H1 (cell line): Measurements from ENCODE around the gene ARHGAP5. TPM values are rescaled to one million over a fixed set of nuclear protein-coding genes. Genes with fewer than 3 reads are reported as not detected.

Experiments used
- CTCF ChIA-PET: fragments of 300-600 bp; sonication (Branson Sonifier 250); formaldehyde crosslinking; loops from one replicate; lab custom pipeline; 2021; ENCODE audit not compliant: partially characterized antibody; lab: Charles Lee
- POLR2A ChIA-PET: fragments of 300-600 bp; sonication (Branson Sonifier 250); formaldehyde crosslinking; loops from one replicate; lab custom pipeline; 2021; ENCODE audit warnings: inconsistent platforms; ENCODE audit not compliant: partially characterized antibody; lab: Charles Lee
- DNase-seq, 2 experiments: peaks; one replicate each; pipeline versions ENCODE4 v3.0.0 to v3.0.0-alpha.2; 2010 to 2022; ENCODE audit warnings: low spot score in 2 of 2, low read depth in 1 of 2, mixed read lengths in 1 of 2
- FAIRE-seq: peaks from 2 replicates; lab custom pipeline; 2011; peaks lifted over from hg19 to GRCh38; lab: Jason Lieb, UNC
- H2AFZ ChIP-seq: 2 replicates; pipeline ENCODE4 v1.8.1; 2012; ENCODE audit warnings: low read length, inconsistent platforms
- H2AK5ac ChIP-seq: 2 replicates; pipeline ENCODE4 v1.6.1; 2013; ENCODE audit warnings: low read depth, low read length
- H2BK120ac ChIP-seq: replicated peaks from 2 replicates; pipeline ENCODE3; 2013; ENCODE audit warnings: low read depth, low read length, inconsistent platforms
- H2BK12ac ChIP-seq: 2 replicates; pipeline ENCODE4 v1.6.1; 2013; ENCODE audit warnings: low read depth, low read length
- H2BK15ac ChIP-seq: 2 replicates; pipeline ENCODE4 v1.6.1; 2013; ENCODE audit warnings: low read length
- H2BK20ac ChIP-seq: 2 replicates; pipeline ENCODE4 v1.6.1; 2013; ENCODE audit warnings: low read length
- H2BK5ac ChIP-seq: 2 replicates; pipeline ENCODE4 v1.6.1; 2013; ENCODE audit warnings: low read depth, low read length
- H3K14ac ChIP-seq: 2 replicates; pipeline ENCODE4 v1.6.1; 2013; ENCODE audit warnings: inconsistent platforms; ENCODE audit not compliant: insufficient read length
- H3K18ac ChIP-seq: 2 replicates; pipeline ENCODE4 v1.6.1; 2013; ENCODE audit warnings: low read length; ENCODE audit errors: extremely low read depth
- H3K23ac ChIP-seq: 2 replicates; pipeline ENCODE4 v1.6.1; 2013; ENCODE audit warnings: inconsistent platforms; ENCODE audit not compliant: insufficient read length
- H3K23me2 ChIP-seq: 2 replicates; pipeline ENCODE4 v1.6.1; 2013; ENCODE audit warnings: low read depth, low read length
- H3K27ac ChIP-seq: 2 replicates; pipeline ENCODE4 v1.6.1; 2011; ENCODE audit warnings: low read depth, low read length, inconsistent platforms
- H3K27me3 ChIP-seq, 4 experiments: replicated peaks in 1 of 4; 1 replicate in 1 of 4; 2 replicates in 3 of 4; pipeline versions ENCODE4 v1.6.1 to v1.8.1; 2011 to 2013; ENCODE audit warnings: low read length in 3 of 4, mild to moderate bottlenecking in 3 of 4, inconsistent platforms in 2 of 4, mixed read lengths in 2 of 4, moderate library complexity in 1 of 4; ENCODE audit not compliant: control insufficient read depth in 3 of 4, insufficient read depth in 3 of 4; ENCODE audit errors: extremely low read depth in 1 of 4
- H3K36me3 ChIP-seq, 4 experiments: 2 replicates each; pipeline versions ENCODE4 v1.6.1 to v1.8.1; 2011 to 2013; ENCODE audit warnings: mild to moderate bottlenecking in 4 of 4, low read length in 3 of 4, moderate library complexity in 2 of 4, control low read depth in 1 of 4, inconsistent platforms in 1 of 4; ENCODE audit not compliant: insufficient read depth in 4 of 4, control insufficient read depth in 2 of 4
- H3K4ac ChIP-seq: replicated peaks from 2 replicates; pipeline ENCODE3; 2013; ENCODE audit warnings: low read length, low read depth, mixed read lengths, inconsistent platforms; ENCODE audit not compliant: insufficient read length
- H3K4me1 ChIP-seq, 4 experiments: replicated peaks in 1 of 4; 1 replicate in 1 of 4; 2 replicates in 3 of 4; pipeline versions ENCODE4 v1.6.1 to v1.8.1; 2011 to 2013; ENCODE audit warnings: low read length in 3 of 4, inconsistent platforms in 2 of 4, mixed read lengths in 1 of 4; ENCODE audit not compliant: insufficient read depth in 4 of 4, control insufficient read depth in 3 of 4
- H3K4me2 ChIP-seq, 2 experiments: 2 replicates each; pipeline versions ENCODE4 v1.6.1 to v1.8.1; 2011 to 2013; ENCODE audit warnings: low read depth in 2 of 2, low read length in 2 of 2, control low read depth in 1 of 2, inconsistent platforms in 1 of 2, mild to moderate bottlenecking in 1 of 2; ENCODE audit not compliant: insufficient read depth in 1 of 2
- H3K4me3 ChIP-seq, 4 experiments: fragments of 200-600, 300-600 bp in 1 of 4; sonication (generic), shearing (Covaris generic), sonication (Bioruptor Twin) in 1 of 4; 2 replicates each; pipeline versions ENCODE4 v1.5.1 to v1.8.1; 2011 to 2016; ENCODE audit warnings: low read length in 4 of 4, low read depth in 3 of 4, control low read depth in 2 of 4, inconsistent platforms in 2 of 4, mild to moderate bottlenecking in 2 of 4, mixed read lengths in 1 of 4, moderate library complexity in 1 of 4; ENCODE audit not compliant: insufficient read depth in 2 of 4; ENCODE audit errors: extremely low read depth in 1 of 4
- H3K56ac ChIP-seq: replicated peaks from 2 replicates; pipeline ENCODE3; 2013; ENCODE audit warnings: low read depth, mild to moderate bottlenecking, mixed read lengths, low read length, inconsistent platforms; ENCODE audit not compliant: insufficient read length
- H3K79me1 ChIP-seq: 2 replicates; pipeline ENCODE4 v1.6.1; 2013; ENCODE audit warnings: low read depth, low read length, control low read depth
- H3K79me2 ChIP-seq, 2 experiments: 2 replicates each; pipeline versions ENCODE4 v1.6.1 to v1.8.1; 2012 to 2013; ENCODE audit warnings: low read length in 2 of 2, mild to moderate bottlenecking in 2 of 2, inconsistent platforms in 1 of 2; ENCODE audit not compliant: insufficient read depth in 2 of 2, control insufficient read depth in 1 of 2
- H3K9ac ChIP-seq, 4 experiments: replicated peaks in 1 of 4; 1 replicate in 1 of 4; 2 replicates in 3 of 4; pipeline versions ENCODE4 v1.6.1 to v1.8.1; 2011 to 2013; ENCODE audit warnings: low read depth in 3 of 4, low read length in 3 of 4, control low read depth in 2 of 4, mild to moderate bottlenecking in 2 of 4, moderate library complexity in 2 of 4, inconsistent platforms in 1 of 4; ENCODE audit errors: extremely low read depth in 1 of 4
- H3K9me3 ChIP-seq, 2 experiments: 2 replicates each; pipeline versions ENCODE4 v1.6.1 to v1.8.1; 2012 to 2013; ENCODE audit warnings: mild to moderate bottlenecking in 2 of 2, moderate library complexity in 2 of 2, control low read depth in 1 of 2, inconsistent platforms in 1 of 2, low read depth in 1 of 2, low read length in 1 of 2, mixed read lengths in 1 of 2; ENCODE audit not compliant: insufficient read depth in 2 of 2
- H4K20me1 ChIP-seq, 2 experiments: replicated peaks in 1 of 2; 2 replicates each; pipeline versions ENCODE3 to v1.8.1; 2011 to 2013; ENCODE audit warnings: inconsistent platforms in 2 of 2, low read length in 2 of 2, mild to moderate bottlenecking in 1 of 2; ENCODE audit not compliant: insufficient read depth in 2 of 2, control insufficient read depth in 1 of 2
- H4K5ac ChIP-seq: 2 replicates; pipeline ENCODE4 v1.6.1; 2013; ENCODE audit warnings: low read length, low read depth, mixed read lengths, inconsistent platforms; ENCODE audit not compliant: insufficient read length
- H4K8ac ChIP-seq: 2 replicates; pipeline ENCODE4 v1.8.0; 2013; ENCODE audit warnings: mild to moderate bottlenecking, moderate library complexity, low read length, inconsistent platforms; ENCODE audit not compliant: insufficient read depth; ENCODE audit errors: extremely low read depth
- H4K91ac ChIP-seq: replicated peaks from 2 replicates; pipeline ENCODE3; 2013; ENCODE audit warnings: low read length, mixed read lengths, inconsistent platforms; ENCODE audit not compliant: insufficient read length
- FOSL1 ChIP-seq: IDR thresholded peaks from 2 replicates; pipeline ENCODE4 v1.6.1; 2011; ENCODE audit warnings: mild to moderate bottlenecking, low read depth, low read length, moderate library complexity; ENCODE audit not compliant: insufficient read depth
- HDAC6 ChIP-seq: IDR thresholded peaks from one replicate; pipeline ENCODE4 v1.7.1; 2012; ENCODE audit warnings: low read depth, mild to moderate bottlenecking, inconsistent platforms, low read length, moderate library complexity
- WGBS, 2 experiments: shearing (Covaris generic) in 1 of 2; methylation state at CpG; one replicate each; pipeline versions ENCODE4 v1.1.6 to v1.1.7; 2013 to 2015; ENCODE audit warnings: low lambda C conversion rate in 2 of 2, mixed read lengths in 2 of 2, inconsistent platforms in 1 of 2, low coverage in 1 of 2, missing lambda C conversion rate in 1 of 2; ENCODE audit not compliant: insufficient replicate concordance in 2 of 2, insufficient coverage in 1 of 2, insufficient read length in 1 of 2; ENCODE audit errors: extremely low coverage in 1 of 2, missing lambda C conversion rate in 1 of 2; 5-methylcytosine and 5-hydroxymethylcytosine counted together
- polyA plus RNA-seq, 7 experiments: library from polyadenylated mRNA; depleted of rRNA in 3 of 7; stranded (reverse) in 5 of 7; unstranded in 2 of 7; fragments of >200 nt in 5 of 7; fragments of 200-250 nt in 2 of 7; gene quantifications; 1 replicate in 5 of 7; 2 replicates in 1 of 7; 4 replicates in 1 of 7; pipeline versions ENCODE4 v1.2.1 to v1.2.3, GENCODE V29; 2011 to 2013; ENCODE audit warnings: missing spikeins in 2 of 7, mixed read lengths in 2 of 7
- total RNA-seq: library from RNA; stranded (reverse); fragmentation: NEBNext Ultra II Directional; extraction: Animal tissue kit (Norgen Biotek cat#: 25700); gene quantifications from 2 replicates; pipeline ENCODE4 v1.2.1, GENCODE V29; 2021

The ARHGAP5 gene
- total and polyA plus RNA-seq, 2 of the 8 experiments (the other 6 are each of a cell fraction or from before 2014, with no cell fraction given): 7.8 to 77.3 TPM

- Histone ChIP-seq H2BK12ac (no peak overlapping the region), H3K27ac (no peak overlapping the region), H2AFZ (no peak overlapping the region), H4K20me1 (peaks cover 3 to 8% of the 10 kb centered on the region in 2 experiments), H4K5ac (no peak overlapping the region), H3K27me3 (no peaks in the 10 kb centered on the region), H3K18ac (no peak overlapping the region), H3K56ac (no peak overlapping the region), H3K4ac (no peak overlapping the region), H4K91ac (no peak overlapping the region), H3K79me1 (no peaks in the 10 kb centered on the region; the same call in 1 of the 2 replicates), H3K36me3 (no peaks in the 10 kb centered on the region), H3K9me3 (no peaks in the 10 kb centered on the region), H4K8ac (no peak overlapping the region), H3K23ac (no peak overlapping the region), H3K79me2 (peaks cover 0 to 94% of the 10 kb centered on the region in 2 experiments; a peak in 3 of 4 replicates), H3K9ac (no peak overlapping the region), H3K4me2 (peak overlapping the region in 1 of 2 experiments; percentile 35; a peak in 1 of 4 replicates), H3K4me1 (peaks cover 0 to 8% (median 0%) of the 10 kb centered on the region in 4 experiments; a peak in 1 of 7 replicates), H3K4me3 (peak overlapping the region in 1 of 4 experiments; percentile 18; a peak in 1 of 8 replicates), H3K14ac (no peak overlapping the region), H2BK20ac (no peak overlapping the region), H2BK120ac (no peak overlapping the region), H3K23me2 (no peaks in the 10 kb centered on the region; the same call in 1 of the 2 replicates), H2BK15ac (no peak overlapping the region), H2AK5ac (no peak overlapping the region), H2BK5ac (no peak overlapping the region; the same call in 1 of the 2 replicates)
- ChIA-PET CTCF (interaction anchor here (1.1 kb wide), 1 partner anchor 11 kb away, joined by 3 read pairs; no protein-coding TSS in a partner anchor), POLR2A (interaction anchor here (0.7 kb wide), 2 partner anchors 11 to 81 kb away, joined by 3 read pairs; no protein-coding TSS in a partner anchor)
- peak; percentile 60 for FAIRE-seq
- 62% methylated on average over 7 of the region's 7 CpGs; no CpG with 5 or more reads in 1 of the 2 experiments for WGBS, 2 experiments
- peak in 1 of 2 experiments; percentile 54 for DNase-seq
- TF ChIP-seq HDAC6 (no peak), FOSL1 (no peak)
These were observed 4.8 kb downstream of the ARHGAP5 start for GRCh38 chr14:32081901-32082300.
